GM12874 (cell line): Measurements from ENCODE around the gene DAP3.
"Not testable (repeated sequence)": the region's sequence is repeated elsewhere in the genome, so short reads cannot be mapped to it uniquely, and the experiment has no call there.

Experiments
- CTCF ChIP-seq: IDR thresholded peaks from 2 replicates; pipeline ENCODE4 v1.5.1; 2011; ENCODE audit warnings: low read depth, mild to moderate bottlenecking, control low read depth, low read length, moderate library complexity; ENCODE audit not compliant: insufficient read depth

DAP3 gene

GRCh38 chr1:155689081-155689607, at the start of gene DAP3:
Gene DAP3, plus strand, starts transcription at chr1:155689091. Its CDS starts 20,689 bp downstream, at chr1:155709780.
- not testable (repeated sequence) for TF ChIP-seq CTCF

DNA sequence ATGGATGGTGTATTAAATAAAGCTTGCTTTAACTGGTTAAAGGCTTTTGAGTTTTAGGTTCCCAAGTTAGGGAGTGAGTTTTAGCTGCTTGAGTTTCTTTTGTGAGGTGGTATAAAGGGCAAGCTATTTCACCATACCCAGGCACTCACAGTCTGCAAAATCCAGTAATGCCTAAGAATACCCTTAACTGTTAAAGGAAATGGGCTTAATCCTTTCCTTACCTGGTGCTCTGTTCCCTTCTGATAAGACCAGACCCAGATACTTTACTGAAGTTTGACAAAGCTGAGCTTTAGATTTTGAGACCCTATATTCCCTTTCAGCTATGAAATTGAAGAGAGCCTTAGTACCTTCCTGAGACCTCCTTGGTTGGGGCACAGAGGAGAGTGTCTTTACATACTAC, 48.5 kb upstream of the DAP3 start:
- TF ChIP-seq CTCF: no peak

DNA sequence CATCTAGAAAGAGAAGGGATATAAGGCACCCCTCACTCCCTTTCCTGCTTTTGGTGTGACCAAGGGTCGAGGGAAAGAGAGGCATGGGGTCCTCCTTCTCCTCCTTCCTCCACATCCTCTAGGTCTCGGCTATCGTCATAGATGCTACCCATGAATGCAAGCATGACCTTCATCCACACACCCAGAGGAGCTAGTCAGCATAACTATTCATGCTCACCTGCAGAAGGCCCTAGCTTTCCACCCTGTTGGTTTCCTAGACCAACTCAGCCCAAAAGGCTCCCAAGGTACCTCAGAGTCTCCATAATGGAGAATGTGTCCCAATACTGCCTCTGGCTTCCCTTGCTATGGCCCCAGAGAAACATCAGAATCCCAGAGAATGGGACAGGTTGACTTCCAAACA, 45.7 kb upstream of the DAP3 start:
- TF ChIP-seq CTCF: no peak

DNA sequence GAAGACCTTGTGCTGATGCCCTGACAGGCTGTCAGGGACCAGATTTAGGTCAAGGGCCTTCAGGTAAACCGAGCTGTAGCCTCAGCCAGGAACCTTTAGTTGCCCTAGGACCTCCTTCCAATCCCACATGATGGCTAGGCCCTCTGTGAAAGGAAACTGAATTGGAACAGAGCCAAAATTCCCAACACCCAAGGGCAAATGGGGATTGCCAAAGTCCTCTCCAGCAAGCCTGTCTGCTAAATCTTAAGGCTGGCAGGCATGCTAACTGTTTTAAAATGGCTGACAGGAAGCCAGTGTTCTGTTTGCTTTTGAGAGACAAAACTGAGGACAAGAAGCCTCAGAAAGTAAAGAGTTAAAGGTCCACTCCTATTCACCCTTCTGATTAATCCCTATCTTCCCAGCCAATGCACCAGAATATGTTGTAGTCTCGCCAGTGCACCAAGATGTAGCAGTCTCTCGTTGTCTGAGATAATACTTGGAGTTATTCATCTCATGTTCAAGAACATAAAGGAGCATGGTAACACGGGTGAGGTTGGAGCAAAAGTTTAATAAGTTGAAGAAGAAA, 43.8 kb upstream of the DAP3 start:
- no peak for TF ChIP-seq CTCF

DNA sequence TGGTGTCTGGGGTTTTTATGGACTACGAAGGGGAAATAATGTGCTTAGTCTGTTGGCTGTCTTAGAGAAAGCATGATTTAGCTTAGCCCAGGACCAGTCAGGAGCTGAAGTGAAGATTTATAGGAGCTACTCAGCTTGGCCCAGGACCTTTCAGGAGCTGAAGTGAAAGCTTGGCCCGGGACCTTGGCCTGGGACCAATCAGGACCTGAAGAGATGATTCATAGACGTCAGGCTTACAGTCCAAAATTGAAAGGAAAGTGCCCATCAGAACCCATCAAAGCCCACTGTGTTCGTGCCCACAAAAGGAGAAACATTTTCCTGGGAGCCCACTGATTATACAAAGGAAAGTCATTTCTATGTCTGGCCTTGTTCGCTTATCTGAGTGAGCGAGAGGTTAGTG, 43.2 kb upstream of the DAP3 start:
- no peak for TF ChIP-seq CTCF

GRCh38 chr1:155646307-155646706, 42.6 kb upstream of the DAP3 start:
- TF ChIP-seq CTCF: no peak

DNA sequence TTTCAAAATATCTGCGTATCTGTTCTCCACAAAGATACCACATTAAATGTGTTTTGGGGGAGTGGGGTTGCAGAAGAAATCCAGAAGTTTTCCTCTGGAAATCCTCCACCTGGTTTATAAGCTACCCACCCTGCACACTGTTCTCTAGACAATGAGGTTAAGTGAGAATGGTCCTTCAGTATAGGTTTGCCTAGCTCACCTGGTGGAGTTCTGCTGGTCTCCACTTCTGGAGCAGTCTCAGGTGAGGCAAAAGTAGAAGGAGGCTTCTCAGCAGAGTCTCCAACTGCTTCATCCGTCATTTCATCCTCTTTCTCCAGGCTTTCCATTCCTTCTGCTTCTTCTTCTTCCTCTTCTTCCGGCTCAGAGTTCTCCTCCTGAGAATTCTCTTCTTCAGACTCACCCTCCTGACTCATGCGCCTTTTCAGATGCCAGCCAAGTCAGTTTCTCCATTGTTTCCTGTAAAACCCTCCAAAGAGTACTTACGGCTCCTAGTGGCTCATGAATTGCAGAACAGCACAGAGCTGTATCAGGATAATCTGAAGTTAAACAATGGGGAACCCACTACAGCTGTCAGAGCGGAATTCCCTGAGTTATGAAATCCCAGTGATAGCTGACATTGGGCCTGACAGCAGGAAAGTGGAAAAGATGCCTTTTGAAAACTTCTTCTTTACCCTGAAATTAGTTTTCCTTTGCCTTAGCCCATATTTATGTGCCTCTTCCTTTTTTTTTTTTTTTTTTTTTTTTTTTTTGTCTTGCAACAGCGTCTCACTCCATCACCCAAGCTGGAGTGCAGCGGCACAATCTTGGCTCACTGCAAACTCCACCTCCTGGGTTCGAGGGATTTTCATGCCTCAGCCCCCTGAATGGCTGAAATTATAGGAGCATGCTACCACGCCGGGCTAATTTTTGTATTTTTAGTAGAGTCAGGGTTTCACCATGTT, 40.4 kb upstream of the DAP3 start:
- no peak for TF ChIP-seq CTCF
